K562 (cell line): ENCODE measurements around the gene IKBKG. TPM values are rescaled to one million over a fixed set of nuclear protein-coding genes. Genes with fewer than 3 reads are reported as not detected.

Source experiments
- ATAC-seq: fragments of 200-7000 bp; cut with Tn5 transposase; 3 replicates; pipeline ENCODE4 v1.9.1; 2020; ENCODE audit warnings: moderate library complexity
- BruUV-seq: library from RNA; stranded (reverse); fragments of 400-500 nt; replicated peaks from 2 replicates; lab custom pipeline; 2021; lab: Mats Ljungman, UMichigan
- CTCF ChIA-PET: fragments of 300-600 bp; formaldehyde crosslinking; extraction: SDS; loops from one replicate; lab custom pipeline; 2021; ENCODE audit warnings: low intra/inter-chr PET ratio; lab: Yijun Ruan, JAX
- POLR2A ChIA-PET: fragments of 300-600, 350-650 bp; sonication (Branson Sonifier 250); formaldehyde crosslinking; extraction: SDS; loops from one replicate; lab custom pipeline; 2021; ENCODE audit warnings: antibody characterized with exemption, inconsistent platforms; lab: Yijun Ruan, JAX
- DNase-seq, 4 experiments: peaks; one replicate each; pipeline versions ENCODE4 v3.0.0 to v3.0.0-alpha.2; 2011 to 2018; ENCODE audit warnings: low spot score in 3 of 4, mixed read lengths in 3 of 4; ENCODE audit errors: extremely low read depth in 1 of 4
- FAIRE-seq: peaks from 2 replicates; lab custom pipeline; 2011; peaks lifted over from hg19 to GRCh38; lab: Jason Lieb, UNC
- H2AFZ ChIP-seq: 2 replicates; pipeline ENCODE4 v1.6.0; 2011; ENCODE audit warnings: low read depth, low read length, control low read depth, inconsistent platforms
- H3K27ac ChIP-seq: fragments of 200-600 bp; 3 replicates; pipeline ENCODE4 v1.8.0; 2011; ENCODE audit warnings: low read depth, mild to moderate bottlenecking, control low read depth, inconsistent platforms, low read length, moderate library complexity, mixed read lengths; ENCODE audit errors: extremely low read depth
- H3K27me3 ChIP-seq, 2 experiments: fragments of 300-600 bp in 1 of 2; 2 replicates in 1 of 2; 3 replicates in 1 of 2; pipeline versions ENCODE4 v1.6.0 to v1.8.0; 2011; ENCODE audit warnings: inconsistent platforms in 2 of 2, low read length in 2 of 2, mild to moderate bottlenecking in 1 of 2, mixed read lengths in 1 of 2, moderate library complexity in 1 of 2; ENCODE audit not compliant: control insufficient read depth in 2 of 2, insufficient read depth in 2 of 2
- H3K36me3 ChIP-seq: fragments of 300-600 bp; 3 replicates; pipeline ENCODE4 v1.8.0; 2011; ENCODE audit warnings: mild to moderate bottlenecking, low read length, inconsistent platforms; ENCODE audit not compliant: control insufficient read depth, insufficient read depth
- H3K4me1 ChIP-seq, 2 experiments: fragments of 200-600 bp in 1 of 2; replicated peaks in 1 of 2; 2 replicates in 1 of 2; 3 replicates in 1 of 2; pipeline versions ENCODE4 v1.5.1 to v1.8.0; 2011; ENCODE audit warnings: inconsistent platforms in 2 of 2, low read length in 2 of 2, mild to moderate bottlenecking in 1 of 2, mixed read lengths in 1 of 2, moderate library complexity in 1 of 2; ENCODE audit not compliant: control insufficient read depth in 2 of 2, insufficient read depth in 2 of 2
- H3K4me2 ChIP-seq: 2 replicates; pipeline ENCODE4 v1.6.1; 2011; ENCODE audit warnings: low read length, control low read depth, inconsistent platforms, mixed read lengths; ENCODE audit not compliant: insufficient read depth
- H3K4me3 ChIP-seq: fragments of 200-600 bp; sonication (generic), shearing (Covaris generic); 2 replicates; pipeline ENCODE4 v1.5.1; 2016; ENCODE audit warnings: control low read depth, inconsistent platforms
- H3K79me2 ChIP-seq: fragments of 200-600 bp; 3 replicates; pipeline ENCODE4 v1.8.0; 2011; ENCODE audit warnings: low read length, inconsistent platforms; ENCODE audit not compliant: control insufficient read depth, insufficient read depth
- H3K9ac ChIP-seq, 2 experiments: 2 replicates each; pipeline versions ENCODE4 v1.6.0 to v1.6.1; 2011; ENCODE audit warnings: low read depth in 2 of 2, low read length in 2 of 2, control low read depth in 1 of 2, inconsistent platforms in 1 of 2, mild to moderate bottlenecking in 1 of 2, mixed read lengths in 1 of 2; ENCODE audit not compliant: insufficient read depth in 1 of 2
- H3K9me1 ChIP-seq: one replicate; pipeline ENCODE4 v1.6.0; 2011; ENCODE audit warnings: inconsistent platforms, mild to moderate bottlenecking, low read length, moderate library complexity; ENCODE audit not compliant: control insufficient read depth, insufficient read depth
- H3K9me3 ChIP-seq: replicated peaks from 2 replicates; pipeline ENCODE4 v1.5.1; 2011; ENCODE audit warnings: low read depth, low read length, inconsistent platforms; ENCODE audit not compliant: control insufficient read depth, insufficient read depth
- H4K20me1 ChIP-seq: replicated peaks from 2 replicates; pipeline ENCODE4 v1.6.1; 2011; ENCODE audit warnings: low read length, inconsistent platforms, mixed read lengths; ENCODE audit not compliant: control insufficient read depth, insufficient read depth
- BHLHE40 ChIP-seq: IDR thresholded peaks from 2 replicates; pipeline ENCODE4 v1.6.1; 2011; ENCODE audit warnings: low read length, improper control_type of control experiment
- CREB1 ChIP-seq, 2 experiments: sonication (generic) in 1 of 2; formaldehyde crosslinking in 1 of 2; IDR thresholded peaks; 2 replicates each; pipeline versions ENCODE4 v1.6.1 to v1.8.0; 2012 to 2022; ENCODE audit warnings: inconsistent platforms in 1 of 2, mild to moderate bottlenecking in 1 of 2, missing genetic modification reagents in 1 of 2, moderate library complexity in 1 of 2
- CREM ChIP-seq: IDR thresholded peaks from 2 replicates; pipeline ENCODE4 v1.6.1; 2014; ENCODE audit warnings: antibody characterized with exemption, low read depth
- MEIS2 ChIP-seq: fragments of 450-650 bp; IDR thresholded peaks from 2 replicates; pipeline ENCODE4 v1.6.1; 2014; ENCODE audit warnings: mild to moderate bottlenecking; ENCODE audit not compliant: partially characterized antibody
- NFIC ChIP-seq: fragments of 450-650 bp; IDR thresholded peaks from 2 replicates; pipeline ENCODE4 v1.6.1; 2017; ENCODE audit warnings: mild to moderate bottlenecking, inconsistent platforms
- RAD51 ChIP-seq: fragments of 450-650 bp; IDR thresholded peaks from 2 replicates; pipeline ENCODE4 v1.7.1; 2016; ENCODE audit warnings: low read depth, mild to moderate bottlenecking, borderline replicate concordance
- TCFL5 ChIP-seq: fragments of 250-450 bp; sonication (Bioruptor Pico); conservative IDR thresholded peaks from 2 replicates; pipeline ENCODE4 v1.6.1; 2021; ENCODE audit warnings: mild to moderate bottlenecking, moderate library complexity, matching md5 sums
- ZEB2 ChIP-seq: fragments of 450-650 bp; IDR thresholded peaks from 2 replicates; pipeline ENCODE4 v1.6.1; 2016
- WGBS: fragments of 100-300 bp; shearing (Covaris generic); methylation state at CpG from one replicate; pipeline ENCODE4 v1.1.6; 2016; ENCODE audit warnings: low coverage, mixed read lengths; ENCODE audit not compliant: insufficient coverage; ENCODE audit errors: missing lambda C conversion rate; 5-methylcytosine and 5-hydroxymethylcytosine counted together
- in situ Hi-C: fragments of 300-500 bp; cut with MboI; formaldehyde crosslinking; loops from 4 replicates; pipeline ENCODE4 v1.15.0; 2018; ENCODE audit warnings: inconsistent platforms, mixed read lengths
- intact Hi-C: fragments of 100-400 bp; cut with micrococcal nuclease; formaldehyde crosslinking; loops from 2 replicates; pipeline ENCODE4 v1.14.2; 2022
- polyA plus RNA-seq, 8 experiments: library from polyadenylated mRNA; depleted of rRNA in 4 of 8; stranded (reverse) in 5 of 8; unstranded in 3 of 8; fragments of >200 nt; fragmentation: Nextera tagmentation in 2 of 8; fragmentation: Illumina TruSeq in 1 of 8; extraction: Ambion mirVana in 2 of 8; extraction: Trizol in 1 of 8; gene quantifications; 2 replicates each; pipeline versions ENCODE4 v1.2.1 to v1.2.3, GENCODE V29; 2011 to 2014; ENCODE audit warnings: inconsistent platforms in 1 of 8, missing spikeins in 1 of 8
- total RNA-seq, 7 experiments: library from RNA; depleted of rRNA in 6 of 7; stranded (reverse); fragments of >200 nt in 6 of 7; fragmentation: Illumina TruSeq in 2 of 7; extraction: Trizol in 2 of 7; gene quantifications; 2 replicates each; pipeline versions ENCODE4 v1.2.1 to v1.2.3, GENCODE V29; 2011 to 2021; ENCODE audit warnings: low replicate concordance in 1 of 7
- TF ChIP-seq, protein P1 (sequence below): sonication (generic); formaldehyde crosslinking; IDR thresholded peaks from 2 replicates; pipeline ENCODE4 v1.8.0; 2022; ENCODE audit warnings: mild to moderate bottlenecking, missing genetic modification reagents
- TF ChIP-seq, protein P2 (sequence below), 2 experiments: fragments of 450-650 bp in 1 of 2; sonication (generic) in 1 of 2; formaldehyde crosslinking in 1 of 2; IDR thresholded peaks in 1 of 2; conservative IDR thresholded peaks in 1 of 2; 2 replicates each; pipeline versions ENCODE4 v1.6.1 to v1.8.1; 2016 to 2023; ENCODE audit warnings: mild to moderate bottlenecking in 2 of 2, moderate library complexity in 2 of 2, inconsistent platforms in 1 of 2, missing genetic modification reagents in 1 of 2
- TF ChIP-seq, protein P3 (sequence below), 2 experiments: IDR thresholded peaks in 1 of 2; conservative IDR thresholded peaks in 1 of 2; 2 replicates each; pipeline ENCODE4 v1.6.1; 2016; ENCODE audit warnings: low read depth in 2 of 2, mild to moderate bottlenecking in 1 of 2, missing compliant biosample characterization in 1 of 2, missing genetic modification characterization in 1 of 2, moderate library complexity in 1 of 2
- TF ChIP-seq, protein P4 (sequence below): fragments of 200-800 bp; sonication (Bioruptor generic); IDR thresholded peaks from 2 replicates; pipeline ENCODE4 v1.6.1; 2017; ENCODE audit warnings: missing genetic modification characterization, missing compliant biosample characterization

Gene IKBKG
- total and polyA plus RNA-seq, 9 of the 15 experiments (the other 6 are each of a cell fraction or from before 2014, with no cell fraction given), result 0.68 to 60.0 (median 21.9) TPM

DNA sequence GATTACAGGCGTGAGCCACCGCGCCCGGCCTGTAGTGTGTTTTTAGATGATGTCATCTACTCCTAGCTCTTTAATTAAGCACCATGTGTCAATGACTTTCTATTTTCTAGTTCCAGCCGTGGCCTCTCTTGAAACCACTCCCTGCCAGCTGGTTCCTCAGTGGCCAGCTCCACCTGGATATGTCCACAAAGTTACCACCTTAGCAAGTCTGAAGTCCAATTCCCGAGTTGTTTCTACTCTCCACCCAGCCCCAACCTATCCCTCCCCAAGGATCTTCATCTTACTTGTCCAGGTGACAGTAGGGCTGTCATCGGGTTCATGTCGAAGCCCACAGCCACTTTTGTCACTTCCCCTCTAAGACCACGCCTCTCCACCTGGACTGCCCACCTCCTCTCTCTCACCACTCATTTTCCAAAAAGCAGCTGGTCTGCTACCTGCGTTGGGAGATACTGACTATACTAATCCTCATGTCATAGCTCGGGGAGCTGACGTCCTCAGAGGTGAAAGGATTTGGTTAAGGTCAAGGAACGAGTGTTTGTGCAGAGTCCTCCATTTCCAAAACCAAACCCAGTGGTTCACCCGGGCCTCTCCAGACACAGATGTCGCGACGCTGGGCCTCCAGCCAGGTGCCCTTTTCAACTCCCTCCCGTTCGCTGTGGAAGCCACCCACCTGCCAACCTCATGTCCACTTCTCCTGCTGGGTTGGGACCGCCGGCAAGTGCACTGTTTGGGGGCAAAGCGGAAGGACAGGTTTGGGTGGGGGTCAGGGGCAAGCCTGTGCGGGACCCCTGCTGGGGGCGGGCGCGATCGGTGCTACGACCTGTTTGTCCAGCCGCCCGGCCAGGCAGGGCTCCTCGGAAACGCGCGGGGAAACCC is 32.1 kb upstream of the IKBKG start:
- H3K4me3 ChIP-seq, result peak overlapping the region; percentile 89
- no peaks in the 10 kb centered on the region for H3K9me1 ChIP-seq
- H3K27ac ChIP-seq, result peak overlapping the region; percentile 94
- H3K36me3 ChIP-seq, result peaks cover 19% of the 10 kb centered on the region; the same call in 2 of the 3 replicates
- intact Hi-C loops (loop anchor here (5.0 kb wide), 1 partner anchor 33 kb away; no protein-coding TSS in a partner anchor), in situ Hi-C loops (no loop called here)
- FAIRE-seq (peak; percentile 6), DNase-seq (peak in 1 of 4 experiments; percentile 65), ATAC-seq (peak; percentile 33)
- peaks cover 25% of the 10 kb centered on the region for H3K79me2 ChIP-seq
- CTCF ChIA-PET, result no interaction called here
- peak overlapping the region; percentile 89 to 98 for H3K9ac ChIP-seq
- peaks cover 19 to 41% of the 10 kb centered on the region in 2 experiments; a peak in 4 of 5 replicates for H3K4me1 ChIP-seq
- H4K20me1 ChIP-seq, result no peaks in the 10 kb centered on the region; the same call in 1 of the 2 replicates
- peak overlapping the region; percentile 95 for H3K4me2 ChIP-seq
- BruUV-seq, result TSS peak; percentile 65
- WGBS, result 11% methylated on average over 26 of the region's 34 CpGs
- H3K9me3 ChIP-seq, result no peaks in the 10 kb centered on the region
- no peaks in the 10 kb centered on the region for H3K27me3 ChIP-seq
- POLR2A ChIA-PET, result interaction anchor here (0.9 to 1.3 kb wide), 4 partner anchors 10 to 33 kb away, joined by 3 read pairs; partner anchors contain the start of gene SLC10A3
- peak overlapping the region; percentile 76 for H2AFZ ChIP-seq
- TF ChIP-seq CREB1 (IDR thresholded peaks at IDR 0.05), result 0 out of 2 replicates have a peak, but pooled peaks have one; percentile 18
- TF ChIP-seq CREB1 (CRISPR knock-in tag; IDR thresholded peaks at IDR 0.05), result no peak
- TF ChIP-seq, protein P1, sequence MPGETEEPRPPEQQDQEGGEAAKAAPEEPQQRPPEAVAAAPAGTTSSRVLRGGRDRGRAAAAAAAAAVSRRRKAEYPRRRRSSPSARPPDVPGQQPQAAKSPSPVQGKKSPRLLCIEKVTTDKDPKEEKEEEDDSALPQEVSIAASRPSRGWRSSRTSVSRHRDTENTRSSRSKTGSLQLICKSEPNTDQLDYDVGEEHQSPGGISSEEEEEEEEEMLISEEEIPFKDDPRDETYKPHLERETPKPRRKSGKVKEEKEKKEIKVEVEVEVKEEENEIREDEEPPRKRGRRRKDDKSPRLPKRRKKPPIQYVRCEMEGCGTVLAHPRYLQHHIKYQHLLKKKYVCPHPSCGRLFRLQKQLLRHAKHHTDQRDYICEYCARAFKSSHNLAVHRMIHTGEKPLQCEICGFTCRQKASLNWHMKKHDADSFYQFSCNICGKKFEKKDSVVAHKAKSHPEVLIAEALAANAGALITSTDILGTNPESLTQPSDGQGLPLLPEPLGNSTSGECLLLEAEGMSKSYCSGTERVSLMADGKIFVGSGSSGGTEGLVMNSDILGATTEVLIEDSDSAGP (CRISPR knock-in tag), result 0 out of 2 replicates have a peak, but pooled peaks have one; percentile 26
- TF ChIP-seq TCFL5 (CRISPR knock-in tag), result no peak
- no peak for TF ChIP-seq RAD51
- peak; percentile 9; the same call in 1 of the 2 replicates for TF ChIP-seq NFIC
- TF ChIP-seq CREM, result peak; percentile 48; the same call in 1 of the 2 replicates
- TF ChIP-seq, protein P2, sequence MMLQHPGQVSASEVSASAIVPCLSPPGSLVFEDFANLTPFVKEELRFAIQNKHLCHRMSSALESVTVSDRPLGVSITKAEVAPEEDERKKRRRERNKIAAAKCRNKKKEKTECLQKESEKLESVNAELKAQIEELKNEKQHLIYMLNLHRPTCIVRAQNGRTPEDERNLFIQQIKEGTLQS (IDR thresholded peaks at IDR 0.05), result peak; percentile 71
- TF ChIP-seq, protein P2 (CRISPR knock-in tag; conservative IDR thresholded peaks at IDR 0.05), result no peak
- TF ChIP-seq, protein P3, sequence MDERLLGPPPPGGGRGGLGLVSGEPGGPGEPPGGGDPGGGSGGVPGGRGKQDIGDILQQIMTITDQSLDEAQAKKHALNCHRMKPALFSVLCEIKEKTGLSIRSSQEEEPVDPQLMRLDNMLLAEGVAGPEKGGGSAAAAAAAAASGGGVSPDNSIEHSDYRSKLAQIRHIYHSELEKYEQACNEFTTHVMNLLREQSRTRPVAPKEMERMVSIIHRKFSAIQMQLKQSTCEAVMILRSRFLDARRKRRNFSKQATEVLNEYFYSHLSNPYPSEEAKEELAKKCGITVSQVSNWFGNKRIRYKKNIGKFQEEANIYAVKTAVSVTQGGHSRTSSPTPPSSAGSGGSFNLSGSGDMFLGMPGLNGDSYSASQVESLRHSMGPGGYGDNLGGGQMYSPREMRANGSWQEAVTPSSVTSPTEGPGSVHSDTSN (CRISPR knock-in tag; IDR thresholded peaks at IDR 0.05; ENCODE audit: low read depth), result no peak
- TF ChIP-seq, protein P3 (tag; conservative IDR thresholded peaks at IDR 0.05; ENCODE audit: low read depth), result peak; percentile 53
- TF ChIP-seq BHLHE40, result no peak
- TF ChIP-seq, protein P4, sequence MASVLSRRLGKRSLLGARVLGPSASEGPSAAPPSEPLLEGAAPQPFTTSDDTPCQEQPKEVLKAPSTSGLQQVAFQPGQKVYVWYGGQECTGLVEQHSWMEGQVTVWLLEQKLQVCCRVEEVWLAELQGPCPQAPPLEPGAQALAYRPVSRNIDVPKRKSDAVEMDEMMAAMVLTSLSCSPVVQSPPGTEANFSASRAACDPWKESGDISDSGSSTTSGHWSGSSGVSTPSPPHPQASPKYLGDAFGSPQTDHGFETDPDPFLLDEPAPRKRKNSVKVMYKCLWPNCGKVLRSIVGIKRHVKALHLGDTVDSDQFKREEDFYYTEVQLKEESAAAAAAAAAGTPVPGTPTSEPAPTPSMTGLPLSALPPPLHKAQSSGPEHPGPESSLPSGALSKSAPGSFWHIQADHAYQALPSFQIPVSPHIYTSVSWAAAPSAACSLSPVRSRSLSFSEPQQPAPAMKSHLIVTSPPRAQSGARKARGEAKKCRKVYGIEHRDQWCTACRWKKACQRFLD, result 0 out of 2 replicates have a peak, but pooled peaks have one; percentile 16
- peak; percentile 73 for TF ChIP-seq MEIS2
- peak; percentile 61; the same call in 1 of the 2 replicates for TF ChIP-seq ZEB2
